HG03066 (cell line): ENCODE data around the gene LIN37.

Experiments
- ATAC-seq: cut with Tn5 transposase; IDR thresholded peaks from one replicate; pipeline ENCODE4 v1.9.1; 2021; ENCODE audit warnings: low read depth; ENCODE audit not compliant: unreplicated experiment

The LIN37 gene, protein sequence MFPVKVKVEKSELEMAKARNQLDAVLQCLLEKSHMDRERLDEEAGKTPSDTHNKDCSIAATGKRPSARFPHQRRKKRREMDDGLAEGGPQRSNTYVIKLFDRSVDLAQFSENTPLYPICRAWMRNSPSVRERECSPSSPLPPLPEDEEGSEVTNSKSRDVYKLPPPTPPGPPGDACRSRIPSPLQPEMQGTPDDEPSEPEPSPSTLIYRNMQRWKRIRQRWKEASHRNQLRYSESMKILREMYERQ

DNA sequence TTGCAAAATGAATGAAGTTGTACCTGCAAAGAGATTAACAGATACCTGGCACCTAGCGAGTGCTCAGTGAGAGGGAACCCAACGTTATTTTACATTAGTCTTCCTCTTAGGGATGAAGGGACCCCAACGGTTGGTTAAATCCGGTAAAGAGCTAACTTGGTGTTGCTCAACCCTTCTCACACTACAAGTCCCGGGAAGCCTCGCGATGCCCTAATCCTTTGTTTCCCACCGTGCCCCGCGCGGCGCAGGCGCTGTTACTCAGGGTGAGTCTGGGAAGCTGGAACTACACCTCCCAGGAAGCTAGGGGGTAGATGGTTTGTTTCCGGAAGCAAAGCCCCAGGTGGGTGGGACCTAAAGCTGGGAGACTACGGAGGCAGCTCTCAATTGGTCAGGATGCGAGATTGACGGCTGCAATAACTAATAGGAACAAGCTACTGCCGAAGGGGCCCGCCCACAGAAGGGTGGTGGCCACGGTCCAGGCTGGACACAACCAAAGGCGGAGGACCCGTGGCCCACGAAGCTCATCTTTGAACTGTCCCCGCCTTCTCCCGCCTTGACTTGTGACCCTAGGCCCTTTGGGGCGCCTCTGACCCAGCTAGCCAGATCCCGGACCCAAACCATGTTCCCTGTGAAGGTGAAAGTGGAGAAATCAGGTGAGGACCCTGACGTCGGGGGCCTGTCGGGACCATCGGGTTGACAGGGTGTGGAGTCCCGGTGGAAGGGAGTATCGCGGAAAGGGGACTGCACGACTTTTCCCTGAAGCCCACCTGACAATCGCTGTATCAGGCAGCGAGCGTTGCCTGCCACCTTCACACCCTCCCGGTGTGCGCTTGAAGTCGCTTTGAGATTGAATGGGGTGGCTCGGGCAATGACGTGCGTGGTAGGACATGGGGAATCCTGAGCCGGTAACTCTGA lies at the start of gene LIN37:
Gene LIN37 (plus strand): TSS at position 471 of the 915 bp plus-strand sequence. CDS start 149 bp downstream, at position 620.
- peak; percentile 67 for ATAC-seq

DNA sequence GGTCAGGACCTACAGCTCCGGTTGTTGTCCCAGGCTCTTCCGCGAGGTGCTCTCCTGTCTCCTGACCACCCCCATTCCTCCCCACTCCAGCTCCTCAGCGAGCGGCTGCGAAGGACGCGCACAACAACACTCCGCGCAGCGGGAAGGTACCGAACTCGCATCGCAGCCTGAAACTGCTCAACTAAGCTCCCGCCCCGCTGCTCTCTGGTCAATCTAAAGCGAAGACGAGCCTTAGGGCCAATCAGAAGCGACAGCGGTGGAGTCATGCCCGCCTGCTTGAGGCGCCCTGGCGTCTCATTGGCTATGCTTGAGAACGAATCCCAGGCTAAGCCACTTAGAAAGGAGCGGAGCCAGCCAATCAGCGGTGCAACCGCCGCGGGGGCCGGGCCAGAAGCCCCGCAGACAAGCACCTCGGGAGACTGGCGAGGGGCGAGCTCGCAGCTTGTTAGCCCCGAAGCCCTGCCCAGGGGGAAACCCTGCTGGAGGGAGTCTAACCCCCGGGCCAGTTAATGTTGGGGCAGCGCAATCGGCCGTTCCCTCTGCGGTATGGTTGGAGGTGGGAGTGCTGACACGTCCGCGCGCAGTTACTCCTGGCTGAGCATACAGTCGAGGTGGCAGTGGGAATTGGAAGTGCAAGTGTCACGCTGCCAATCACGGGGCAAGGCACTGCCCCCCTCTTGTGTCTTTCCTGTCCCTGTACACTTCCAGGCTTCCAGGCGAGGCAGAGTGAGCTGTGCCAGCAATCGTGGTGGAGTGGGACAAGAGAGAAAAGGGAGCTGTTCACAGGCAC lies 46.0 kb upstream of the LIN37 start:
- ATAC-seq: peak; percentile 93

DNA sequence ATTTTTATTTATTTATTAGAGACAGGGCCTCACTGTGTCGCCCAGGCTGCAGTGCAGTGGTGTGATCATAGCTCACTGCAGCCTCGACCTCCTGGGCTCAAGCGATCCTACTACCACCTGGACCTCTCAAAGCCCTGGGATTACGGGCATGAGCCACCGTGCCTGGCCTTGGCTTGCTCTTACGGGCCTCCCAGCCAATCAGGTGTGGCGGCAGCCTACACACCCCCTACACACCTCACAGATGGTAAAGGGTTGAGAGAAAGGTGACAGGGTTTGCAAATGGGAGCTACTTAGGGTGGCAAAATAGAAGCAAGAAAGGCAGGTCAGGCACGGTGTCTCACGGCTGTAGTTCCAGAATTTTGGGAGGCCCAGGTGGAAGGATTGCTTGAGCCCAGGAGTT lies 45.0 kb upstream of the LIN37 start:
- ATAC-seq: no peak

DNA sequence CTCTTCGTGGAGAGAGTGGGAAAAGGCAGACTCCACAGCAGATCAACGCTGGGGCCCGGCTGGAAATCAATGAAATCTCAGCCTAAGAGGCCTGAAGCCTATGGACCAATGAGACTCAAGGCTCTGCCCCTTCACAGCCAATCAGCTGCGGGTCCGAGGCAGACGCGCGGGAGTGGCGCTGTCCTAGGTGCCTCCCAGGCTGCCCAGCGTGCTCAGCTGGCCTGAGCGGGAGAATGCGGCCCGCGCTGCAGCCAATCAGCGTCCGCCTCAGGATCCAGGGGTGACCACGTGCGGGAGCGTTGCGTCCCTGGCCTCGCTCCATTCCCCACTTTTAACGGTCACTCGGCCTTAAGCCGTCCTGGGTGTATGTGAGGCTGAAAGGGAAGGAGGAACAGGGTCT lies 44.2 kb upstream of the LIN37 start, which contains the start of gene ZBTB32:
Gene ZBTB32 (plus strand): TSS at position 341 of the 400 bp plus-strand sequence. CDS start 10,069 bp downstream, outside the sequence.
- no peak for ATAC-seq

DNA sequence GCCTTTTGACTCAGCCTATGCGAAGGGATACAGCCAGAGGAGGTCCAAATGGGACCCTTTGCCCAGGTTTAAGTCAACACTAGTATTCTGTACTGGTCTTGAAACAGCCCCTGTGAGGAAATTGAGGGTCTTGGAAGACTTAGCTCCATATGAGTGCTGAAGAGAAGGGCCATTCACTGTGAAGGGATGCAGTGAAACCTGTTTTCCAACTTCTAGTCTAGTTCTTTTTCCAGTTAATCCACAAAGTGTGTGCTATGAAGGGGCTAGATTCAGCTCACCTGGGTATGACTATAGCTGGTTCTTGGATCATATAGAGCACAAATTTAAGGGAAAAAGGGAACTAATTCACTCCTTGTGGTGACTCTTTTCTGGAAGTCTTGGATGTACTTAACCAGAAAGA lies 40.0 kb upstream of the LIN37 start:
- ATAC-seq: no peak

DNA sequence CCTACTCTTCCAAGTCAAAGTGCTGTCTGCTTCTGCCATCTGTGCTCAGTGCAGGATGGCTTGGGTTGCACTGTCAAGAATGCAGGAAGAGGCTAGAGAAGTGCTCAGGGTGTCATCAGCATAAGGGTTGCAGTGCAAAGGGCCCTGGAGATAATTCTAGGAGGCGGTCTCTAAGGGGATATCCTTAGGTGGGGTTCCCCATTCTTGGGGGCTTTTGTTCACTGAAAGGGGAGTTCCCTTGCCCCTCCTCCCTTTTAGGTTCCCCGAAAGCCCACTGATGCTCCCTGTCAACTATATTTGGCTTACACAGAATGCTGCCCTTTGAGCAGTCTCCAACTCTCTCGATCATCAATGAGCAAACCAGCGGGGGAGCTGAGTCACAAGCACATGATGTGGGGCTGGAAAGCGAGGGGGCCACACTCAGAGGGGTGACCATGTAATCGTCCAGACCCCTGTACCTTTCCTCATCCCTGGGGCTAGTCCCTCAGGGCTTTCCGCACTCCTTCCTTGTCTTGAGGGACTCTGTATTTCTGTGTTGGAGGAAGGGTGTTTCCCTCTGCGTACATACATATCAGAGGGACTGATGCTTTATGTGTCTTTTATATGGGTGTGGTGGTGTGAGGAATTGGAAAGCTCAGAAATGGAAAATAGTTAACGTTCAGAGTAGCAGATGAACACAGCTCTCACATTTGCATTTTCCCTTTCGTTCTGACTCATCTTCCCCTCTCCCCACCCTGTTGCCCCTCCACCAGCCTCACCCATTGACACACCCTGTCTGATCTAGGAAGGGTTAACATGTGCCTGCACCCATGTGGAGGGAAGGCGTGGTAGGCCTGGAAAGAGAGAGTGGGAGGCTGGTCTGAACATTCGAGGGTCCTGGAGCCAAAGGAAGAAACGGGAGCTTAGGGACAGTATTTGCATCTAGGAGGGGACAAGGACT lies 37.3 kb upstream of the LIN37 start:
- no peak for ATAC-seq

DNA sequence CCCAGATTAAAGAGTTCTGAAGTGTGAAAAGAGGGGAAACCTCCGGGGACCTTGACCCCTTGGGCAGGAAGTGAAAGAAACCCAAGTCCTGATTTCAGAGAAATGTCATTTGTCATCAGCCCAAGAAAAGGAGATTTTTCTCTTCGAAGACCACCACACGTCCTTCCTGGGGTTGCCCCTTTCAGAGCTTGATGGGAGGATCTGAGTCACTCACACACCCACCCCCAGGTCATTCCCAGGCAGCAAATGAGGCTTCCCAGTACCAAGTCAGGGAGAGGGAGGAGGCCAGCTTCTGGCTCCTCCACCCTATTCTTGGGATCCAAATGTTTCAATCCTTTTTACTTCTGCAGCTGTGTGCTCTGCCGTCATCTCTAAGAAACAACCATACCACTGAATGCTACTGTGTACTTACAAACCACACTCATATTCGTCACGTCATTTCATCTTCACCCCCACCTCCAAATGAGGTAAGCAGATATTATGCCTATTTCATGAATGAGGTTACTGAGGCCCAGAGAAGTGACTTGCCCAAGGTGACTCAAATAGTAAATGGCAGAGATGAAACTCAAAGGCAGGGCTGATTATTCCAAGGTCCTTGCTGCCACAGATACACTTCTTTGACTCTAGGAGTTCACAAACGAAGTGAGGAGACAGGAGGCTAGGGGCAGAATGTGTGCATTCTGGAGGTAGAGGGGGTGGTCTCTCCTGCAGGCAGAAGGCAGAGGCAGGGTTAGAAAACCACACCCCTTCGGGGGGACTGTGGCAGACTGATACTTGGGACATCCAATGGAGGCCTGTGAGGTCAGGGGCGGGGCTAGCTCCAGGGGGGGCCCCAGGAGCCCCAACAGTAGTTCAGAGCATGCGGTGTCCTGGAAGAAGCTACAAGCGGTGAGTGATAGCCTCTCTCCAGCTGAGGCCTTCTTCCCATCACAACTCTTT lies 35.5 kb upstream of the LIN37 start:
- no peak for ATAC-seq

DNA sequence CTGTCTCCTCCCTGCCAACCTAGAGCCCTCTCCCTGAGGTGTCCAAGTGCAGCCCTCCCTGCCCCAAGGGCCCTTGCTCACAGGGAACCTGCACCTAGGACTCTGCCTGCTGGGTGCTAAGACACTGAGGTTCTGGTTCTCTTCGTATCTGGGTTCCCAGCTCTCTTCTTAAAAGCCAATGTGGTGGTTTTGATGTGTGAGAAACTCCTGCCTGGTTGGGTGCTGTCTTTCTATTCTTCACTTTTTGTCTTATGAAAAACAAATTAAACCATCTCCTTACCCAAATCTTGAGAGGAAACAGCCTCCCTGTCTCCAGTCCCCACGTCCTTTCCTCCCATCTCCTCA lies 34.9 kb upstream of the LIN37 start:
- ATAC-seq: no peak

DNA sequence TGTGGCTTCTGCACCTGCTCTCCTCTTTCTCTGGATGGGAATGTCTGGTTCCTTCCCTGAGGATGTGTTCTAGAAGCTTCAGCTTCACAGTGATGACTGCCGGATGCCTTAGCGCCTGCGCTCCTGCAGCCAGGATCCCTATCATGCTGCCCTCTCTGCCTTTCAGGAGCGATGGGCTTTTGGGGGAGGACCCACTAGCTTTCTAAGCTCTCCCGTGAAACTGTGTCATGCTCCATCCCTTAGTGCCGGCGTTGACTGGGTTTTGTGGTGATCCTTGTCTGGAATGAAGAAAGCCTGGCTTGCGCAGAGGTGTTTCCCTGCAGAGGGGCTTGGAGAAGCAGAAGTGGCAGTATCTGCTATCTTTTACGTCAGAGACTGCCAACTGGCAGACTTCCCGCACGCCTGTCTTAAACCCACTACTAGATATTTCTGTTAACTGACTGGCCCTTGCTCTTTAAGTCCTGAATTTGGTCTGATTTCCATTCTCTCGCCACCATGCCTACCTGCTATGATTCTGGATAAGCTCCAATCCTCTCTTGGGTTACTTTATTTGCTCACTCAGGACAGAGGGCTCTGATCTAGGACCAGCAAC lies 34.4 kb upstream of the LIN37 start:
- no peak for ATAC-seq

DNA sequence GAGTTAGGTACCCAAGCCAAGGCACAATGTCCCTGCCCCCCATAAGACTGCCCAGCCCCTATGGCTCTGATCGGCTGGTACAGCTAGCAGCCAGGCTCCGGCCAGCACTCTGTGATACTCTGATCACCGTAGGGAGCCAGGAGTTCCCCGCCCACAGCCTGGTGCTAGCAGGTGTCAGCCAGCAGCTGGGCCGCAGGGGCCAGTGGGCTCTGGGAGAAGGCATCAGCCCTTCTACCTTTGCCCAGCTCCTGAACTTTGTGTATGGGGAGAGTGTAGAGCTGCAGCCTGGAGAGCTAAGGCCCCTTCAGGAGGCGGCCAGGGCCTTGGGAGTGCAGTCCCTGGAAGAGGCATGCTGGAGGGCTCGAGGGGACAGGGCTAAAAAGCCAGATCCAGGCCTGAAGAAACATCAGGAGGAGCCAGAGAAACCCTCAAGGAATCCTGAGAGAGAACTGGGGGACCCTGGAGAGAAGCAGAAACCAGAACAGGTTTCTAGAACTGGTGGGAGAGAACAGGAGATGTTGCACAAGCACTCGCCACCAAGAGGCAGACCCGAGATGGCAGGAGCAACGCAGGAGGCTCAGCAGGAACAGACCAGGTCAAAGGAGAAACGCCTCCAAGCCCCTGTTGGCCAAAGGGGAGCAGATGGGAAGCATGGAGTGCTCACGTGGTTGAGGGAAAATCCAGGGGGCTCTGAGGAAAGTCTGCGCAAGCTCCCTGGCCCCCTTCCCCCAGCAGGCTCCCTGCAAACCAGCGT lies 33.6 kb upstream of the LIN37 start:
- ATAC-seq: no peak

DNA sequence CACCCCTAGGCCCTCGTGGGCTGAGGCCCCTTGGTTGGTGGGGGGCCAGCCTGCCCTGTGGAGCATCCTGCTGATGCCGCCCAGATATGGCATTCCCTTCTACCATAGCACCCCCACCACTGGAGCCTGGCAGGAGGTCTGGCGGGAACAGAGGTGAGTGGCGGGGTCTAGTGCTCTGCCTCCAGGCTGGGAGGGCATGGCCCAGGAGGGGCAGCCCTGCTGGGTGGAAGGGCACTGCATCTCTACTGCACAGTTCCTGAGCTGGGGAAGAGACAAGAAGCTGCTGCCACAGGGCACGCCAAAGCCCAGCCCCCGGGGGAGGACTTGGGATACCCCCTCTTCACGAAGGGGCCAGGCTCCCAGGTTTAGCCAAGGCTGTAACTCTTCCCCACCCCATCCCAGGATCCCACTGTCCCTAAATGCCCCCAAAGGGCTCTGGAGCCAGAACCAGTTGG lies 33.0 kb upstream of the LIN37 start:
- ATAC-seq: no peak

DNA sequence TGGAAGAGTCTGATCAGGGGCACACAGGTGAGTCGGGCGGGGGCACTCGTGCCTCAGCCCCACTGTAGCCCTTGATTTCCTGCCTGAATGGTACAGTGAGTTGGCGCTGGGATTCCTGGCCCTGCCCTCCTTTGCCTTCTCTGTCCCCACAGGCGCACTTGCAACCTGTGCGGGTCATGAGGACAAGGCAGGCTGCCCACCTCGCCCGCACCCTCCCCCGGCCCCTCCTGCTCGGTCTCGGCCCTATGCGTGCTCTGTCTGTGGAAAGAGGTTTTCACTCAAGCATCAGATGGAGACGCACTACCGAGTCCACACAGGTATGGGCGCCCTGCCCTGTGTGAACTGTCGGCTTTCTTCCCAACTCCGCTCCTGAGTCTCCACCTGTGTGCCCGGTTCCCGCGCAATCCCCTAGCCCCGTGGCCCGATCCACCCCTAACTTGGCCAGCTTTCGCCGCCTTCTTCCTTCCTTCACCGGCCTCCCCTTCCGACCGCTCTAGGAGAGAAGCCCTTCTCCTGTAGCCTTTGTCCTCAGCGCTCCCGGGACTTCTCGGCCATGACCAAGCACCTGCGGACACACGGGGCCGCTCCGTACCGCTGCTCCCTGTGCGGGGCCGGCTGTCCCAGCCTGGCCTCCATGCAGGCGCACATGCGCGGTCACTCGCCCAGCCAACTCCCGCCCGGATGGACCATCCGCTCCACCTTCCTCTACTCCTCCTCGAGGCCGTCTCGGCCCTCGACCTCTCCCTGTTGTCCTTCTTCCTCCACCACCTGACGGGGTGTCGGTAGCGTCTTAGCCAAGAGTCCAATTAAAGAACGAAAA lies 32.2 kb upstream of the LIN37 start:
- ATAC-seq: no peak

DNA sequence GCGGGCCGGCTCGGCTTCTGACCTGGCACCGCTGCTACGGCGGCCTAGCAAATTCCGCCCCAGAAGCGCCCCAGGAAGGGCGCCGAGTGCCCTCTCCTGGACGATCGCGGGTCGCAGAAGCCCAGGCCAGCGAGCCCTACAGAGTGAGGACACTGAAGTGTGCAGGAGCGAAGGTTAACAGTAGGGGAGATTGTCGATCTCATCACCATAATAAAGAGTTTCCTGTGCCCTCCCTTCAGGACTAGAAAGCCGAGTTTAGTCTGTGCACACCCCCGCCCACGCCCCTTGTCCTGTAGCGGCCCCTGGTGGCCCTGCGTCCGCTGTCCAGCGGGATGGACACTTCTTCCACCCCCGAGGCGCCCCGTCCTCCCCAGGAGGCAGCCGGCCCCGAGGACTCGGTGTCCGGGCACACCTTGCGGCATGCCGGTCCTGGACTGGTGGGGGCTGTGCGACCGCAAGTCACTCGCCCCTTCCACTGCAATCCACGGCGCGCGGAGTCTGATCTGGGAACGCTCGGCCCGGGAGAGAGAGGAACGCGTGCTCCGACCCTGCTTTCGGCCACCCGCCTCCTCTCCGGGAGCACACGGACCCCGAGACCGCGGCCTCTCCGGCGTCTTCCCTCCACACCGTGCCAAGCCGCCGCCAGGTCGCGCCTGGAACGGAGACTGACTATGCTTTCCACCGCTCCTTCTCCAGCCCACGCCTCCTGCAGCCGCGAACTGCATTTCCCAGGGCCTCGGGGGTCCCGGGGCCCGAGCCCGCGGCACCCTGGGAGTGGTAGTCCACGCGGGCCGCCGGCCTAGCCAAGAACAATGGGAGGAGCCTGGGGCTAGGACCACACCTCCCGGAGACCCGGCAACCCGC lies 31.3 kb upstream of the LIN37 start:
- ATAC-seq: peak; percentile 44

DNA sequence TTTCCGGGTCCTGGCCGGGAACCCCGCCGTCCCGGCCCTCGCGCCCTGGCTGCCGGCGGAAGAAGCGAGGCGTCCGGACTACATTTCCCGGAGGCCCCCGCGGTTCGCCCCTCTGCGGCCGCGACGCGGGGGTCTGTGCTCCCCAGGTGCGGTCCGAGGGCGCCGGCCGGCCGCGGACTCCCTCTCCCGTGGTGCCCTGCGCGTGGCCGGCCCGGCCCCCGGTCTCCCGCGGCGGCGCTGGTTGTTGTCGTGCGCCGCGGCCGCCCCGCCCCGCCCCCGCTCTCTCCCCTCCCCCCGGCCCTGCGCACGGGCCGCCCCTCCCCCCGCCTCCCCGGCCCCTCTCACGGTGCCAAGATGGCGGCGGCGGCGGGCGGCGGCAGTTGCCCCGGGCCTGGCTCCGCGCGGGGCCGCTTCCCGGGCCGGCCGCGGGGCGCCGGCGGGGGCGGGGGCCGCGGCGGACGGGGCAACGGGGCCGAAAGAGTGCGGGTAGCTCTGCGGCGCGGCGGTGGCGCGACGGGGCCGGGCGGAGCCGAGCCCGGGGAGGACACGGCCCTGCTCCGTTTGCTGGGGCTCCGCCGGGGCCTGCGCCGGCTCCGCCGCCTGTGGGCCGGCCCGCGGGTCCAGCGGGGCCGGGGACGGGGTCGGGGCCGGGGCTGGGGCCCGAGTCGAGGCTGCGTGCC lies 30.6 kb upstream of the LIN37 start, which contains the start of gene KMT2B:
Gene KMT2B (plus strand): TSS at position 339 of the 680 bp plus-strand sequence. CDS start 16 bp downstream, at position 355.
- ATAC-seq: peak; percentile 42

DNA sequence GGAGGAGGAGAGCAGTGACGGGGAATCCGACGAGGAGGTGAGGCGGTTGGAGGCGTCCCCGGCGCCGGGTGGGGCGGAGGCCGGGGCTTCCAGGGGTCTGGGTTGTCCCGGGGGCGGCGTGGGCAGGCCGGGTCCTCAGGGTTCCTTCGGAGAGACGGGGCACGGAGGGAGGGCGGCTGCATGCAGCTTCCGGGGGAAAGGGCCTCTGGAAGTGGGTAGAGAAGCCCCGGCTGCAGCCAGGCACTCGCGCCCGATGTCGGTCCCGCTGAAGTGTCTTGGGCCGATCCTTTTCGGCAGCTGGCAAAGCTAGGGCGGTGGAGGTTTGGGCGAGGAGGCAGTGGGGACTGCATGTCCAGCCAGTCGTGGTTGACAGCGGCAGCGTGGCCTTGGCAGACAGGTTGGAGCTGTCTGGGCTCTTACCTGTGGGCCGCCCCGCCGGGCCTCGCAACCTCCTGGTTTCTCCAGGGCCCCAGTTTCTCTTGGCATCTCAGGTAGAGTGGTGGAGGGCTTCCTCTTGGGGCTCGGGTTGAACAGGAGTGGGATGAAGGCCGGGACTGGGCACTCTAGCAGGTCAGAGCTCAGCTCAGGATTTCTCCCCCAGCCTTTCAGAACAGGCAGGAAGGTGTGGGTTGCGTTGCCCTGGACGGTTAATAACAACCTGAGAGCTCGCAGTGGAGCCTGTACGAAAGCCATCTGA lies 29.9 kb upstream of the LIN37 start:
- no peak for ATAC-seq
